K562 (cell line): ENCODE results near the gene CAGE1. TPM values are rescaled to one million over a fixed set of nuclear protein-coding genes. Genes with fewer than 3 reads are reported as not detected.

Source experiments
- ADNP ChIP-seq: fragments of 200-800 bp; sonication (Bioruptor generic); IDR thresholded peaks from 2 replicates; pipeline ENCODE4 v1.6.1; 2016; ENCODE audit warnings: missing genetic modification characterization, missing compliant biosample characterization
- ARHGAP35 ChIP-seq: fragments of 450-650 bp; IDR thresholded peaks from 2 replicates; pipeline ENCODE4 v1.6.1; 2018; ENCODE audit not compliant: partially characterized antibody
- CBX5 ChIP-seq: IDR thresholded peaks from 2 replicates; pipeline ENCODE4 v1.6.1; 2014; ENCODE audit warnings: low read depth, borderline replicate concordance
- CC2D1A ChIP-seq: fragments of 450-650 bp; IDR thresholded peaks from 2 replicates; pipeline ENCODE4 v1.6.1; 2017; ENCODE audit warnings: mild to moderate bottlenecking
- CCNT2 ChIP-seq: IDR thresholded peaks from 2 replicates; pipeline ENCODE4 v1.6.1; 2011; ENCODE audit warnings: borderline replicate concordance, low read depth, mild to moderate bottlenecking, moderate library complexity, mixed read lengths, low read length; ENCODE audit not compliant: insufficient read length; ENCODE audit errors: extremely low read depth
- FUS ChIP-seq: fragments of 200-400 bp; formaldehyde crosslinking; optimal IDR thresholded peaks from 2 replicates; pipeline ENCODE3; 2017; ENCODE audit warnings: low read depth, low read length
- GABPA ChIP-seq: fragments of 200-800 bp; sonication (Bioruptor generic); conservative IDR thresholded peaks from 2 replicates; pipeline ENCODE4 v1.6.1; 2016; ENCODE audit warnings: low read depth, missing genetic modification characterization, missing compliant biosample characterization
- KLF16 ChIP-seq: IDR thresholded peaks from 2 replicates; pipeline ENCODE4 v1.6.1; 2016; ENCODE audit warnings: antibody characterized with exemption
- MECOM ChIP-seq: fragments of 250-450 bp; sonication (Bioruptor Pico); IDR thresholded peaks from 2 replicates; pipeline ENCODE4 v1.8.0; 2022; ENCODE audit warnings: inconsistent platforms
- NRF1 ChIP-seq, 2 experiments: fragments of 450-650 bp; IDR thresholded peaks in 1 of 2; conservative IDR thresholded peaks in 1 of 2; 2 replicates each; pipeline ENCODE4 v1.6.1; 2014; ENCODE audit warnings: mild to moderate bottlenecking in 2 of 2
- SIN3A ChIP-seq, 2 experiments: fragments of 150-350 bp in 1 of 2; IDR thresholded peaks; 2 replicates each; pipeline ENCODE4 v1.6.1; 2011 to 2016; ENCODE audit warnings: borderline replicate concordance in 2 of 2, low read depth in 2 of 2, low read length in 2 of 2, mild to moderate bottlenecking in 2 of 2, moderate library complexity in 2 of 2; ENCODE audit not compliant: control insufficient read depth in 1 of 2
- SOX6 ChIP-seq: fragments of 450-650 bp; IDR thresholded peaks from 2 replicates; pipeline ENCODE4 v1.6.1; 2014; ENCODE audit warnings: mild to moderate bottlenecking
- STAT5B ChIP-seq: fragments of 250-450 bp; sonication (Bioruptor Pico); IDR thresholded peaks from 2 replicates; pipeline ENCODE4 v1.8.0; 2021; ENCODE audit warnings: mild to moderate bottlenecking, inconsistent platforms
- TAF7 ChIP-seq: fragments of 450-650 bp; IDR thresholded peaks from 2 replicates; pipeline ENCODE4 v1.6.1; 2016; ENCODE audit warnings: missing genetic modification characterization, missing compliant biosample characterization
- ZBED1 ChIP-seq: IDR thresholded peaks from 2 replicates; pipeline ENCODE4 v1.6.1; 2014
- ZNF184 ChIP-seq: sonication (generic); formaldehyde crosslinking; IDR thresholded peaks from 2 replicates; pipeline ENCODE4 v1.5.0; 2020; ENCODE audit warnings: missing genetic modification reagents
- polyA plus RNA-seq, 8 experiments: library from polyadenylated mRNA; depleted of rRNA in 4 of 8; stranded (reverse) in 5 of 8; unstranded in 3 of 8; fragments of >200 nt; fragmentation: Nextera tagmentation in 2 of 8; fragmentation: Illumina TruSeq in 1 of 8; extraction: Ambion mirVana in 2 of 8; extraction: Trizol in 1 of 8; gene quantifications; 2 replicates each; pipeline versions ENCODE4 v1.2.1 to v1.2.3, GENCODE V29; 2011 to 2014; ENCODE audit warnings: inconsistent platforms in 1 of 8, missing spikeins in 1 of 8
- total RNA-seq, 7 experiments: library from RNA; depleted of rRNA in 6 of 7; stranded (reverse); fragments of >200 nt in 6 of 7; fragmentation: Illumina TruSeq in 2 of 7; extraction: Trizol in 2 of 7; gene quantifications; 2 replicates each; pipeline versions ENCODE4 v1.2.1 to v1.2.3, GENCODE V29; 2011 to 2021; ENCODE audit warnings: low replicate concordance in 1 of 7
- TF ChIP-seq, protein P1 (sequence below), 2 experiments: fragments of 250-450 bp in 1 of 2; fragments of 450-650 bp in 1 of 2; sonication (Bioruptor Pico) in 1 of 2; IDR thresholded peaks; 2 replicates each; pipeline versions ENCODE4 v1.6.1 to v1.8.0; 2016 to 2021; ENCODE audit warnings: mild to moderate bottlenecking in 2 of 2, moderate library complexity in 2 of 2, missing compliant biosample characterization in 1 of 2, missing genetic modification characterization in 1 of 2
- TF ChIP-seq, protein P2 (sequence below): fragments of 250-450 bp; sonication (Bioruptor Pico); IDR thresholded peaks from 2 replicates; pipeline ENCODE4 v1.8.0; 2021; ENCODE audit warnings: mild to moderate bottlenecking, moderate library complexity
- TF ChIP-seq, protein P3 (sequence below): fragments of 250-450 bp; sonication (Bioruptor Pico); IDR thresholded peaks from 2 replicates; pipeline ENCODE4 v1.8.0; 2021; ENCODE audit warnings: moderate library complexity, mild to moderate bottlenecking, inconsistent platforms
- TF ChIP-seq, protein P4 (sequence below): sonication (generic); formaldehyde crosslinking; IDR thresholded peaks from 2 replicates; pipeline ENCODE4 v1.5.0; 2020; ENCODE audit warnings: missing genetic modification reagents
- TF ChIP-seq, protein P5 (sequence below): sonication (generic); formaldehyde crosslinking; IDR thresholded peaks from 2 replicates; pipeline ENCODE4 v1.8.0; 2022; ENCODE audit warnings: mild to moderate bottlenecking, missing genetic modification reagents

Gene CAGE1
- total and polyA plus RNA-seq, 9 of the 15 experiments (the other 6 are each of a cell fraction or from before 2014, with no cell fraction given): 0.13 to 0.33 (median 0.18) TPM; not detected in 4

DNA sequence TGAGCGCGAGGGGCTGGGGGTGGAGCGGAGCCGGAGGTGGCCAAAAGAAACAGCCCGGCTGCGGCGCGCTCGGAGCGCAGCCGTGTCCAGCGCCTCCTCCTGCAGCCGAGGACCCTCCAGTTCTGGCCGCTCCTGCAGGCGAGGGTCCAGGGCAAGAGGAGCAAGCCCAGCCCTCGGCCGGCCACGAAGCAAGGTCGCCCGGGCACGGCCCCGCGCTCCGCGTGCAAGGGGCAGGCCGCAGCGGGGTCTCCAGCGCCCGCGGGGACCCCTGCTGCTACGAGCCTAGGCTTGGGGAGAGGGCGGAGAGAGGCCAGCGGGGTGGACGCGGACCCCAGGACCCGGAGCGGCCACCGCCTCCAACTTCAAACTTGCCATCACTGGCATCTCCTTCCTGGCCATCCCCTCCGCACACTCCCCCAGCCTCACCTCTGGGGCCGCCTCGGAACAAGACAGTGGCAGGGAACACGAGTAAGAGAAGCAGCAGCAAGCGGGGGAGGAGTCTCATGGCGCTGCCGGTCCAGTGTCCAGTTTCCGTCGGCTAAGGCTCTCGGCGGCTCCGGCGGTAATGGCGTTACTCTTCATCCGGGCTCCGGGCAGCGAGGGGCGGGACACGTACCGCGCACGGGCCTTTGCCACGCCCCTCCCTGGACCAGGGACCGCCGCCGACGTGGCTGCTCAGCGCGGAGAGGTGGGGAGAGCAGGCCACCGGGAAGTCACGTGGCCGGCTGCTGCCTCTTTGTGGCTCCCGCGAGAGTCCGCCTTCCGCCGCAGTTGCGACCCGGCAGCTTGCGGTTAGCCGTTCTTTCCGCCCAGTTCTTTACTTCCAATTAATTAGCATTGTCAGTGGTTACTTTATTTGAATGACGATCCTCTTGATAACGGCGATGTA lies 76.7 kb downstream of the CAGE1 start, which contains the start of gene SSR1 (continued):
- TF ChIP-seq, protein P1, sequence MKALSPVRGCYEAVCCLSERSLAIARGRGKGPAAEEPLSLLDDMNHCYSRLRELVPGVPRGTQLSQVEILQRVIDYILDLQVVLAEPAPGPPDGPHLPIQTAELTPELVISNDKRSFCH (CRISPR knock-in tag; IDR thresholded peaks at IDR 0.05): no peak
- TF ChIP-seq, protein P1 (tag; IDR thresholded peaks at IDR 0.05): no peak
- TF ChIP-seq, protein P2, sequence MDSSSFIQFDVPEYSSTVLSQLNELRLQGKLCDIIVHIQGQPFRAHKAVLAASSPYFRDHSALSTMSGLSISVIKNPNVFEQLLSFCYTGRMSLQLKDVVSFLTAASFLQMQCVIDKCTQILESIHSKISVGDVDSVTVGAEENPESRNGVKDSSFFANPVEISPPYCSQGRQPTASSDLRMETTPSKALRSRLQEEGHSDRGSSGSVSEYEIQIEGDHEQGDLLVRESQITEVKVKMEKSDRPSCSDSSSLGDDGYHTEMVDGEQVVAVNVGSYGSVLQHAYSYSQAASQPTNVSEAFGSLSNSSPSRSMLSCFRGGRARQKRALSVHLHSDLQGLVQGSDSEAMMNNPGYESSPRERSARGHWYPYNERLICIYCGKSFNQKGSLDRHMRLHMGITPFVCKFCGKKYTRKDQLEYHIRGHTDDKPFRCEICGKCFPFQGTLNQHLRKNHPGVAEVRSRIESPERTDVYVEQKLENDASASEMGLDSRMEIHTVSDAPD (CRISPR knock-in tag): no peak
- TF ChIP-seq NRF1 (conservative IDR thresholded peaks at IDR 0.05 in 1 of 2, IDR thresholded peaks at IDR 0.05 in 1 of 2) (peak; percentile 89 to 91), SOX6 (peak; percentile 88), MECOM (no peak), GABPA (tag) (peak; percentile 79; the same call in 1 of the 2 replicates), CC2D1A (peak; percentile 77; the same call in 1 of the 2 replicates), ZNF184 (CRISPR knock-in tag) (no peak), ARHGAP35 (peak; percentile 90), ZBED1 (peak; percentile 68; the same call in 1 of the 2 replicates), STAT5B (no peak), CCNT2 (peak; percentile 93), FUS (peak; percentile 46), TAF7 (tag) (peak; percentile 79), SIN3A (IDR thresholded peaks at IDR 0.05; ENCODE audit: borderline replicate concordance in 2 of 2, control insufficient read depth in 1 of 2, low read depth in 2 of 2, low read length in 2 of 2) (peak; percentile 33 to 70; a peak in 3 of 4 replicates), KLF16 (no peak), ADNP (no peak), CBX5 (0 out of 2 replicates have a peak, but pooled peaks have one; percentile 35)
- TF ChIP-seq, protein P3, sequence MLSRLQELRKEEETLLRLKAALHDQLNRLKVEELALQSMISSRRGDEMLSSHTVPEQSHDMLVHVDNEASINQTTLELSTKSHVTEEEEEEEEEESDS (CRISPR knock-in tag): no peak
- TF ChIP-seq, protein P4, sequence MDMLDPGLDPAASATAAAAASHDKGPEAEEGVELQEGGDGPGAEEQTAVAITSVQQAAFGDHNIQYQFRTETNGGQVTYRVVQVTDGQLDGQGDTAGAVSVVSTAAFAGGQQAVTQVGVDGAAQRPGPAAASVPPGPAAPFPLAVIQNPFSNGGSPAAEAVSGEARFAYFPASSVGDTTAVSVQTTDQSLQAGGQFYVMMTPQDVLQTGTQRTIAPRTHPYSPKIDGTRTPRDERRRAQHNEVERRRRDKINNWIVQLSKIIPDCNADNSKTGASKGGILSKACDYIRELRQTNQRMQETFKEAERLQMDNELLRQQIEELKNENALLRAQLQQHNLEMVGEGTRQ (CRISPR knock-in tag): peak; percentile 99
- TF ChIP-seq, protein P5, sequence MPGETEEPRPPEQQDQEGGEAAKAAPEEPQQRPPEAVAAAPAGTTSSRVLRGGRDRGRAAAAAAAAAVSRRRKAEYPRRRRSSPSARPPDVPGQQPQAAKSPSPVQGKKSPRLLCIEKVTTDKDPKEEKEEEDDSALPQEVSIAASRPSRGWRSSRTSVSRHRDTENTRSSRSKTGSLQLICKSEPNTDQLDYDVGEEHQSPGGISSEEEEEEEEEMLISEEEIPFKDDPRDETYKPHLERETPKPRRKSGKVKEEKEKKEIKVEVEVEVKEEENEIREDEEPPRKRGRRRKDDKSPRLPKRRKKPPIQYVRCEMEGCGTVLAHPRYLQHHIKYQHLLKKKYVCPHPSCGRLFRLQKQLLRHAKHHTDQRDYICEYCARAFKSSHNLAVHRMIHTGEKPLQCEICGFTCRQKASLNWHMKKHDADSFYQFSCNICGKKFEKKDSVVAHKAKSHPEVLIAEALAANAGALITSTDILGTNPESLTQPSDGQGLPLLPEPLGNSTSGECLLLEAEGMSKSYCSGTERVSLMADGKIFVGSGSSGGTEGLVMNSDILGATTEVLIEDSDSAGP (CRISPR knock-in tag): no peak
